GM21737 (cell line): Measurements from ENCODE around the gene MACF1.
"Not testable (repeated sequence)": the region's sequence is repeated elsewhere in the genome, so short reads cannot be mapped to it uniquely, and the experiment has no call there.

ENCODE experiments used
- ATAC-seq: cut with Tn5 transposase; IDR thresholded peaks from one replicate; pipeline ENCODE4 v1.9.1; 2021; ENCODE audit warnings: mild to moderate bottlenecking, moderate library complexity; ENCODE audit not compliant: unreplicated experiment

MACF1 gene

GRCh38 chr1:39508266-39508665, 303.8 kb downstream of the MACF1 start:
- no peak for ATAC-seq

GRCh38 chr1:39508857-39509305, 304.4 kb downstream of the MACF1 start:
- no peak for ATAC-seq

GRCh38 chr1:39509360-39510009, 305.0 kb downstream of the MACF1 start:
- ATAC-seq: no peak

- not testable (repeated sequence) for ATAC-seq
Measured at GRCh38 chr1:39510570-39511186, 306.2 kb downstream of the MACF1 start.

- ATAC-seq: not testable (repeated sequence)
Measured at GRCh38 chr1:39511477-39511876, 307.0 kb downstream of the MACF1 start.

GRCh38 chr1:39512234-39512847, 307.8 kb downstream of the MACF1 start:
- not testable (repeated sequence) for ATAC-seq

- ATAC-seq: not testable (repeated sequence)
Measured at GRCh38 chr1:39514710-39515124, 310.2 kb downstream of the MACF1 start.

DNA sequence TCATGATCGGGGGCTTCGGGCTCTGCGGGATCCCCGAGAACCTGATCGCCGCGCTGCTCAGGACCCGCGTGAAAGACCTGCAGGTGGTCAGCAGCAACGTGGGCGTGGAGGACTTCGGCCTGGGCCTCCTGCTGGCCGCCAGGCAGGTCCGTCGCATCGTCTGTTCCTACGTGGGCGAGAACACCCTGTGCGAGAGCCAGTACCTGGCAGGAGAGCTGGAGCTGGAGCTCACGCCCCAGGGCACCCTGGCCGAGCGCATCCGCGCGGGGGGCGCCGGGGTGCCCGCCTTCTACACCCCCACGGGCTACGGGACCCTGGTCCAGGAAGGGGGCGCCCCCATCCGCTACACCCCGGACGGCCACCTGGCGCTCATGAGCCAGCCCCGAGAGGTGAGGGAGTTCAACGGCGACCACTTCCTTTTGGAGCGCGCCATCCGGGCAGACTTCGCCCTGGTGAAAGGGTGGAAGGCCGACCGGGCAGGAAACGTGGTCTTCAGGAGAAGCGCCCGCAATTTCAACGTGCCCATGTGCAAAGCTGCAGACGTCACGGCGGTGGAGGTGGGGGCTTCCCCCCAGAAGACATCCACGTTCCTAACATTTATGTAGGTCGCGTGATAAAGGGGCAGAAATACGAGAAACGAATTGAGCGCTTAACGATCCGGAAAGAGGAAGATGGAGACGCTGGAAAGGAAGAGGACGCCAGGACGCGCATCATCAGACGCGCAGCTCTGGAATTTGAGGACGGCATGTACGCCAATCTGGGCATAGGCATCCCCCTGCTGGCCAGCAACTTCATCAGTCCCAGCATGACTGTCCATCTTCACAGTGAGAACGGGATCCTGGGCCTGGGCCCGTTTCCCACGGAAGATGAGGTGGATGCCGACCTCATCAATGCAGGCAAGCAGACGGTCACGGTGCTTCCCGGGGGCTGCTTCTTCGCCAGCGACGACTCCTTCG, 310.9 kb downstream of the MACF1 start:
- not testable (repeated sequence) for ATAC-seq

GRCh38 chr1:39516841-39517240, 312.3 kb downstream of the MACF1 start:
- not testable (repeated sequence) for ATAC-seq

DNA sequence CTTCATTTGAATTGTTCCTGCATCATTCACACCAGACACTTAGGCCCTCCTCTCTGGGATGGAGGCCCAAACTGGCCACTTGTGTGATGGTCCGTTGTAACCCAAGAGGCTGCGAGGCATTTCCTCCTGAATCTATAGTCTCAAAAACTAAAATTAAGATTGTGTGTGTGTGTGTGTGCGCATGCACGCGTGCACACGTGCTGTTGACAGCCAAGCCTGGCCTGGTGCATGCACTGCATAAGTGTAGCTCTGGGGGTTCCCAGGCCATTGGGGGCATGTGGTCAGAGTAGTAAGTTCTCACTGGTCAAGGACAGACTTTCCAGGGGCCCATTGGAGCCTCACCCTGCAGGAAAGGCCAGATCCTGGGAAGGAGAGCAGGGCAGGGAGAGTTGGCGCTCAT, 313.4 kb downstream of the MACF1 start:
- ATAC-seq: not testable (repeated sequence)

DNA sequence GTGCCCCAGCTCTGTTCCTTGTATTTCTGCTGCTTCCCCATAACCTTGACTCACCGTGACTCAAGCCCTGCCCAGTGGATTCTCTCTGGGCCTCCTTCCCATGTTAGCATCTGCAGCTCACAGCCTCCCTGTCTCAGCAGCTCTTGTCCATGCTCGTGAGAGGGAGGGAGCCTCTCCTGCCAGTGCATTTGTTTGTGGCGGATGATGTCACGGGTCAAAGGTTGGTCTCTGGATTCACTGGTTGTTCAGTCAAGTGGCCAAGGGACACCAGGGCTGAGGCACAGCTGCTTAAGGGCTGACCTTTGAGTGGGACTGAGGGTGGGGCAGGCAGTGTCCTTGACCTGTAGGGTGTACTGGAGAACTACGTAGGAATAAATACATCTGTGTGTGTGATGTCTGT, 314.9 kb downstream of the MACF1 start:
- ATAC-seq: not testable (repeated sequence)

GRCh38 chr1:39522221-39522620, 317.7 kb downstream of the MACF1 start:
- ATAC-seq: not testable (repeated sequence)

DNA sequence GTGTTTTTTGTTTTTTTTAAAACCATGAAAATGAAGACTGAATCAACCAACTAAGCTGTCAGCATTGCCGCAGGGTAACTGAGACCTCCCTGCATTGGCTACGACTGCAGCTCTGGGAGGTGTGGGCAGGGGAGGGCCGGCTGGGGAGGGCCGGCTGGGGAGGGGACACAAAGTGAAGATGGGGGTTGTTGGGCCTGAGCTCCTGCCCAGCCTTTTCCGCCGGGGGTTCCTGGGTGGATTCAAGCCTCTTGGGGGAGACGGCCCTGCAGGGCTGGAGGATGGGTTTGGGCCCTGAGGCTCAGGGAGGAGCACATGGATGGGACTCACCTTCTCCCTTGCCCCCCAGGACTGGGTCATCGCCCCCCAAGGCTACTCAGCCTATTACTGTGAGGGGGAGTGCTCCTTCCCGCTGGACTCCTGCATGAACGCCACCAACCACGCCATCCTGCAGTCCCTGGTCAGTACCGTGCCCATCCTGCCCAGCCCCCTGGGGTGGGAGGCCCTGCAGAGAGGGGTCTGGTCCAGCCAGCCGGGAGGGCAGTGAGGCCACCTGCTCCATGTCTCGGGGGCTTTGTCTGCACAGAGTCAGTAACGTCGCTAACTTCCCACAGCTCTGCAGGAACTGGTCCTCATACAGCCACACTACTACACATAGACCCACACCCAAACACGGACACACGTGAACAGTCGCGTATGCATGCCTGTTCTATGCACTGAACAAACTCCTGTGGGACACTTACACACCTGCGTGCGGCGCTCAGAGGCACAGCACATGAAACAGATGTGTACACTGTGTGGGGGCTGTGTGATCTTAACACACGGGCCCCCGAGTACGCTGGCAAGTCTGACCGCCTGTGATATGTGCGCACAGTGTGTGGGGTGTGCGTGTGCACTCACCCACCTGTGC, 318.4 kb downstream of the MACF1 start:
- no peak for ATAC-seq

DNA sequence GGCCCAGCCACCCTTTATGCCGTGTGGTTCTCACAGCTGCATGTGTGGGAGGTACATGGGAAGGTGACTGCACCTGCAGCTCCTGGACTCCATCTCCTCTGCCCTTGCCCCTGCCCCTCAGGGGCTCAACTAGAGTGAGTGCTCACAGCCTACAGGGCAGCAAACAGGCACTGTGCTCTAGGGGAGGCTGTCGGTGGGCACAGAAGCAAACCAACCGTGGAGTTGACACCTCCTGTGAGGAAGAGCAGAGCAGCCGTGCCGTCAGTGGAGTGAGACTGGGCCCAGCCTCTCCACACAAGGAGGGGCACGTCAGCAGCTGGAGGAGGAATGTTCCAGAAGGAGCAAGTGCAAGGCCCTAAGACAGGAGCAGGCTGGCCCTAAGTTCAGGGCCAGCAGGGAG, 319.7 kb downstream of the MACF1 start:
- ATAC-seq: no peak

- ATAC-seq: no peak
Measured at GRCh38 chr1:39524591-39525365, 320.3 kb downstream of the MACF1 start.

GRCh38 chr1:39525366-39526165, 321.1 kb downstream of the MACF1 start:
- ATAC-seq: peak; percentile 82

DNA sequence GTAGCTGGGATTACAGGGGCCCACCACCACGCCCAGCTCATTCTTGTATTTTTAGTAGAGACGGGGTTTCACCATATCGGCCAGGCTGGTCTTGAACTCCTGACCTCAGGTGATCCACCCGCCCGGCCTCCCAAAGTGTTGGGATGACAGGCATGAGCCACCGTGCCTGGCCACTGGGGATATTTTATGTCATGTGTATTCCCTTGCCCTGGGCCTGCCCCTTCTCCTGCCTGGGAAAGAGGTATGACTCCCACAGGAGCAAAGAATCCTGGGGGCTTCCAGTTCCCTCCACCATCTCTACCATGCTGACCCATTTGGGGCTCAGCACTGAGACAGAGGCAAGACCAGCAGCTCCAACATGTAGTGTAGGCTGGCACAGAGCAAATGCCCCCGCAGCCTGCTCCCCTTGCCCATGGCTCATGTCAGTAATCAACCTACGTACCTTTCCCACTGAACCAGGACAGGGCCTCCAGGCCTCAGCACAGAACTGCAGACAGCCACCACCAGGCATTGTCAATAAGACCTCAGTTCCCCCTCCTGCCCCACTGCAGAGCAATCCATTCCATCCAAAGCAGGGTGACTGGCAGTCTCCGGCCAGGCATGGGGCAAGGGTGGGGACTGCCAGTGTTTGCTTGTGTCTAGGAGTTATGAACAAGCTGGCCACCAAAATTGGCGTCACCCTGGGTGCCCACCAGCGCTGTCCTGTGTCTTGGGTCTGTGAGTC, 322.1 kb downstream of the MACF1 start:
- ATAC-seq: no peak

DNA sequence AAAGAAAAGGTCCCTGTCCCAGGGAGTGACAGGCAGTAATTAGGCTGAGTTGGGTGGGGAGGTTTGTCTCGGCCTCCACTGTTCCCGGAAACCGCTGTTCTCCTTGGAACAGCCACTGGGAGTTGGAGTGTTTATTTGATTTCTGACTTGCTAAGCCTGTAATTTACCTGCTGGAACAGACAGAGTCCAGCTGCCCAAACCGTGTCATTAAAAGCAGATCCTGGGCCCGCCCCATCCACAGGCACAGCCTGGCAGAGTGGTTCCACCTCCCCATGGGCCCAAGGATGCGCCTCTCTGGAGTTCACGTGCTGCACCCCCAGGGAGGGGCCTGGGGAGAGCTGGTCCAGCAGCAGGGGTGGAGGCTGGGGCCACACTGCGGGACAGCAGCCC, 322.7 kb downstream of the MACF1 start:
- ATAC-seq: not testable (repeated sequence)
